IMR-90 (cell line): ENCODE data around the gene TRIO. TPM values are rescaled to one million over a fixed set of nuclear protein-coding genes. Genes with fewer than 3 reads are reported as not detected.

Experiments
- ATAC-seq: fragments of 200-7000 bp; cut with Tn5 transposase; 2 replicates; pipeline ENCODE4 v1.9.1; 2020; ENCODE audit warnings: low read depth, mild to moderate bottlenecking, moderate library complexity
- BruUV-seq: library from RNA; stranded (reverse); fragments of 400-500 nt; replicated peaks from 2 replicates; lab custom pipeline; 2021; lab: Mats Ljungman, UMichigan
- CTCF ChIA-PET: fragments of 300-600 bp; formaldehyde crosslinking; extraction: SDS; loops from one replicate; lab custom pipeline; 2021; ENCODE audit warnings: antibody characterized with exemption; lab: Yijun Ruan, JAX
- POLR2A ChIA-PET: fragments of 300-600 bp; sonication (Branson Sonifier 250); formaldehyde crosslinking; loops from one replicate; lab custom pipeline; 2022; ENCODE audit warnings: antibody characterized with exemption; ENCODE audit not compliant: unreplicated experiment; lab: Charles Lee
- DNase-seq: peaks from one replicate; pipeline ENCODE4 v3.0.0; 2013
- H2AFZ ChIP-seq: replicated peaks from 2 replicates; pipeline ENCODE3; 2013; ENCODE audit warnings: low read length, mild to moderate bottlenecking; ENCODE audit not compliant: poor library complexity
- H2AK5ac ChIP-seq: 2 replicates; pipeline ENCODE4 v1.6.1; 2013; ENCODE audit warnings: low read depth, low read length, inconsistent platforms
- H2AK9ac ChIP-seq: replicated peaks from 2 replicates; pipeline ENCODE3; 2013; ENCODE audit warnings: mild to moderate bottlenecking, low read depth, low read length, moderate library complexity; ENCODE audit not compliant: poor library complexity
- H2BK120ac ChIP-seq: 2 replicates; pipeline ENCODE4 v1.6.1; 2013; ENCODE audit warnings: low read depth, low read length, inconsistent platforms
- H2BK15ac ChIP-seq: 3 replicates; pipeline ENCODE4 v1.6.1; 2013; ENCODE audit warnings: low read depth, low read length, inconsistent platforms
- H2BK20ac ChIP-seq: 2 replicates; pipeline ENCODE4 v1.6.1; 2013; ENCODE audit warnings: low read depth, mild to moderate bottlenecking, inconsistent platforms, low read length, moderate library complexity
- H2BK5ac ChIP-seq: 2 replicates; pipeline ENCODE4 v1.6.1; 2013; ENCODE audit warnings: mild to moderate bottlenecking, low read depth, low read length, inconsistent platforms; ENCODE audit not compliant: poor library complexity, severe bottlenecking
- H3K14ac ChIP-seq: replicated peaks from 2 replicates; pipeline ENCODE4 v1.6.1; 2013; ENCODE audit warnings: low read depth, low read length, inconsistent platforms
- H3K18ac ChIP-seq: 2 replicates; pipeline ENCODE4 v1.6.1; 2013; ENCODE audit warnings: low read depth, low read length, control low read depth
- H3K23ac ChIP-seq: 2 replicates; pipeline ENCODE4 v1.6.1; 2013; ENCODE audit warnings: low read depth, low read length, inconsistent platforms
- H3K27ac ChIP-seq: 2 replicates; pipeline ENCODE4 v1.5.1; 2013; ENCODE audit warnings: mild to moderate bottlenecking, control low read depth, low read length; ENCODE audit not compliant: insufficient read depth
- H3K27me3 ChIP-seq: 2 replicates; pipeline ENCODE4 v1.6.1; 2013; ENCODE audit warnings: low read length; ENCODE audit not compliant: control insufficient read depth, insufficient read depth
- H3K36me3 ChIP-seq: 2 replicates; pipeline ENCODE4 v1.6.1; 2013; ENCODE audit warnings: low read length, mixed read lengths; ENCODE audit not compliant: control insufficient read depth, insufficient read depth
- H3K4ac ChIP-seq: 2 replicates; pipeline ENCODE4 v1.6.1; 2013; ENCODE audit warnings: low read depth, low read length, inconsistent platforms
- H3K4me1 ChIP-seq: 2 replicates; pipeline ENCODE4 v1.6.1; 2013; ENCODE audit warnings: low read length, mixed read lengths; ENCODE audit not compliant: control insufficient read depth, insufficient read depth
- H3K4me2 ChIP-seq: 2 replicates; pipeline ENCODE4 v1.6.1; 2013; ENCODE audit warnings: low read depth, mild to moderate bottlenecking, control low read depth, low read length, moderate library complexity
- H3K4me3 ChIP-seq: 2 replicates; pipeline ENCODE4 v1.5.1; 2013; ENCODE audit warnings: low read depth, mild to moderate bottlenecking, control low read depth, low read length, moderate library complexity; ENCODE audit not compliant: insufficient read depth
- H3K56ac ChIP-seq: 2 replicates; pipeline ENCODE4 v1.6.1; 2013; ENCODE audit warnings: low read length, inconsistent platforms; ENCODE audit not compliant: insufficient read depth; ENCODE audit errors: extremely low read depth
- H3K79me1 ChIP-seq, 2 experiments: 2 replicates each; pipeline ENCODE4 v1.6.1; 2013; ENCODE audit warnings: low read length in 2 of 2, inconsistent platforms in 1 of 2, low read depth in 1 of 2
- H3K9ac ChIP-seq: 2 replicates; pipeline ENCODE4 v1.6.1; 2013; ENCODE audit warnings: low read depth, low read length, control low read depth
- H3K9me1 ChIP-seq: 2 replicates; pipeline ENCODE4 v1.6.1; 2013; ENCODE audit warnings: low read length, inconsistent platforms; ENCODE audit not compliant: insufficient read depth
- H3K9me3 ChIP-seq: 2 replicates; pipeline ENCODE4 v1.6.1; 2013; ENCODE audit warnings: low read length; ENCODE audit not compliant: control insufficient read depth, insufficient read depth
- H4K20me1 ChIP-seq: 2 replicates; pipeline ENCODE4 v1.6.1; 2013; ENCODE audit warnings: low read length, inconsistent platforms; ENCODE audit not compliant: insufficient read depth
- H4K5ac ChIP-seq: 2 replicates; pipeline ENCODE4 v1.6.1; 2013; ENCODE audit warnings: mild to moderate bottlenecking, low read depth, low read length, control low read depth
- H4K8ac ChIP-seq, 2 experiments: 2 replicates each; pipeline ENCODE4 v1.6.1; 2013; ENCODE audit warnings: low read depth in 2 of 2, low read length in 2 of 2, control low read depth in 1 of 2, inconsistent platforms in 1 of 2
- H4K91ac ChIP-seq: 2 replicates; pipeline ENCODE4 v1.6.1; 2013; ENCODE audit warnings: low read depth, low read length, inconsistent platforms; ENCODE audit not compliant: insufficient read depth
- CTCF ChIP-seq: conservative IDR thresholded peaks from 2 replicates; pipeline ENCODE4 v1.5.1; 2012; ENCODE audit warnings: mild to moderate bottlenecking, low read depth, low read length, improper control_type of control experiment
- MXI1 ChIP-seq: IDR thresholded peaks from 2 replicates; pipeline ENCODE4 v1.6.1; 2012; ENCODE audit warnings: low read depth, mild to moderate bottlenecking, low read length, moderate library complexity, borderline replicate concordance
- RCOR1 ChIP-seq: IDR thresholded peaks from 2 replicates; pipeline ENCODE4 v1.6.1; 2012; ENCODE audit warnings: mild to moderate bottlenecking, low read length, improper control_type of control experiment; ENCODE audit not compliant: insufficient replicate concordance
- RFX5 ChIP-seq: IDR thresholded peaks from 2 replicates; pipeline ENCODE4 v1.8.0; 2012; ENCODE audit warnings: low read depth, mild to moderate bottlenecking, low read length, moderate library complexity
- SMC3 ChIP-seq: fragments of 150-350 bp; IDR thresholded peaks from 2 replicates; pipeline ENCODE4 v1.6.1; 2016; ENCODE audit warnings: low read depth, mild to moderate bottlenecking, antibody characterized with exemption, low read length, moderate library complexity
- WGBS, 2 experiments: methylation state at CpG; one replicate each; pipeline versions ENCODE4 v1.1.5 to v1.1.7; 2013; ENCODE audit warnings: missing lambda C conversion rate in 2 of 2; ENCODE audit not compliant: insufficient read length in 1 of 2; ENCODE audit errors: extremely low coverage in 2 of 2; 5-methylcytosine and 5-hydroxymethylcytosine counted together
- dilution Hi-C: fragments of 300-500 bp; cut with HindIII; formaldehyde crosslinking; loops from one replicate; pipeline ENCODE4 v1.14.3; 2018; ENCODE audit warnings: low sequenced_read_pairs; ENCODE audit not compliant: unreplicated experiment
- in situ Hi-C: fragments of 300-500 bp; cut with MboI; formaldehyde crosslinking; loops from 3 replicates; pipeline ENCODE4 v1.14.3; 2019; ENCODE audit warnings: low sequenced_read_pairs, inconsistent platforms, mixed read lengths
- intact Hi-C: fragments of 100-400 bp; cut with micrococcal nuclease; formaldehyde crosslinking; loops from 2 replicates; pipeline ENCODE4 v1.10.0; 2022
- polyA plus RNA-seq, 3 experiments: library from polyadenylated mRNA; depleted of rRNA; stranded (reverse); fragments of >200 nt; gene quantifications; 2 replicates each; pipeline ENCODE4 v1.2.3, GENCODE V29; 2012; ENCODE audit warnings: low replicate concordance in 1 of 3
- total RNA-seq: library from RNA; depleted of rRNA; stranded (reverse); fragments of >200 nt; gene quantifications from 2 replicates; pipeline ENCODE4 v1.2.3, GENCODE V29; 2012

Gene TRIO
- total and polyA plus RNA-seq, 2 of the 4 experiments (the other 2 are of a cell fraction): 206 to 522 TPM

- Histone ChIP-seq H3K27me3 (no peaks in the 10 kb centered on the region), H3K79me1 (peaks cover 54 to 98% of the 10 kb centered on the region in 2 experiments), H4K20me1 (peaks cover 100% of the 10 kb centered on the region), H2BK120ac (no peak overlapping the region), H3K4me1 (peaks cover 34% of the 10 kb centered on the region), H3K56ac (no peak overlapping the region), H2AFZ (no peak overlapping the region), H3K9me1 (peaks cover 39% of the 10 kb centered on the region), H2AK5ac (no peak overlapping the region), H3K9me3 (no peaks in the 10 kb centered on the region), H2BK20ac (no peak overlapping the region), H2BK5ac (no peak overlapping the region), H4K5ac (no peak overlapping the region), H3K4ac (no peak overlapping the region), H3K18ac (no peak overlapping the region), H2BK15ac (no peak overlapping the region), H3K4me3 (no peak overlapping the region), H4K91ac (no peak overlapping the region), H3K27ac (no peak overlapping the region), H4K8ac (no peak overlapping the region), H2AK9ac (no peak overlapping the region), H3K23ac (peak overlapping the region; percentile 53; the same call in 1 of the 2 replicates), H3K4me2 (no peak overlapping the region), H3K14ac (no peak overlapping the region), H3K36me3 (peaks cover 71% of the 10 kb centered on the region), H3K9ac (no peak overlapping the region)
- intact Hi-C loops: no loop called here
- 100% methylated on average over 7 of the region's 10 CpGs; no CpG with 5 or more reads in 1 of the 2 experiments for WGBS, 2 experiments
- DNase-seq: no peak
- dilution Hi-C loops: no loop called here
- ATAC-seq: no peak
- TF ChIP-seq RFX5 (no peak), SMC3 (no peak), RCOR1 (no peak), CTCF (no peak), MXI1 (no peak)
- in situ Hi-C loops: no loop called here
- ChIA-PET POLR2A (no interaction called here), CTCF (interaction anchor here (1.4 kb wide), 1 partner anchor 9 kb away, joined by 4 read pairs; no protein-coding TSS in a partner anchor)
- BruUV-seq: no TSS peak
These were observed 283.4 kb downstream of the TRIO start for GRCh38 chr5:14426521-14426920.
